Esophagus squamous epithelium (tissue), 4 donors: ENCODE data around the gene RFX1.
"Not testable (repeated sequence)": the region's sequence is repeated elsewhere in the genome, so short reads cannot be mapped to it uniquely, and the experiment has no call there.

ENCODE experiments used
- CTCF ChIP-seq, 6 experiments: fragments of 450-650 bp in 4 of 6; fragments of 200-600 bp in 2 of 6; sonication (generic) in 2 of 6; IDR thresholded peaks; one replicate each; pipeline ENCODE4 v1.5.1; 2016 to 2019; ENCODE audit warnings: antibody characterized with exemption in 6 of 6, mild to moderate bottlenecking in 4 of 6, moderate library complexity in 4 of 6
- POLR2A ChIP-seq, 4 donors: fragments of 450-650 bp; IDR thresholded peaks; one replicate each; pipeline ENCODE4 v1.6.1; 2017; ENCODE audit warnings: antibody characterized with exemption in 4 of 4, mild to moderate bottlenecking in 4 of 4, moderate library complexity in 3 of 4

- not testable (repeated sequence) for TF ChIP-seq POLR2A, CTCF (IDR thresholded peaks at IDR 0.05)
Measured at GRCh38 chr19:14026652-14027192, 20.6 kb upstream of the RFX1 start.
